Measurements from ENCODE around the gene TCFL5.

DNA sequence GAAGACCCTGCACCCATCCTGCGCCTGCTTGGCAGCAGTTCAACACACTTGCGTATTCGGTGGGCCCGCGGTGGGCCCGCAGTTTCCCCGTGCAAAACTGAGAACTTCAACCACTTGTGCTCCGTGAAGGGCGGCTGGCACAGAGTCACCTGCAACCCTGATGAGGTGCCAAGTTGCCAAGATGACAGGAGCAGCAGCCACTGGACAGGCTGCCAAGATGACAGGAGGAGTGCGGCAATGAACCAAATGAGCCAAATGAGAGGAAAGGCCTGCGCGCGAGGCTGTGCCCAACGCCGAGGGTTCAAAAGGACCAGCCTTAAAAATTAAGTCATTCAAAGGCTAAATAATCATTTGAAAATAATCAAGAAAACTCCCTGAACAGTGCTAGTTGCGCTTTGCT is 44.6 kb upstream of the TCFL5 start:
- TF ChIP-seq, protein P1, sequence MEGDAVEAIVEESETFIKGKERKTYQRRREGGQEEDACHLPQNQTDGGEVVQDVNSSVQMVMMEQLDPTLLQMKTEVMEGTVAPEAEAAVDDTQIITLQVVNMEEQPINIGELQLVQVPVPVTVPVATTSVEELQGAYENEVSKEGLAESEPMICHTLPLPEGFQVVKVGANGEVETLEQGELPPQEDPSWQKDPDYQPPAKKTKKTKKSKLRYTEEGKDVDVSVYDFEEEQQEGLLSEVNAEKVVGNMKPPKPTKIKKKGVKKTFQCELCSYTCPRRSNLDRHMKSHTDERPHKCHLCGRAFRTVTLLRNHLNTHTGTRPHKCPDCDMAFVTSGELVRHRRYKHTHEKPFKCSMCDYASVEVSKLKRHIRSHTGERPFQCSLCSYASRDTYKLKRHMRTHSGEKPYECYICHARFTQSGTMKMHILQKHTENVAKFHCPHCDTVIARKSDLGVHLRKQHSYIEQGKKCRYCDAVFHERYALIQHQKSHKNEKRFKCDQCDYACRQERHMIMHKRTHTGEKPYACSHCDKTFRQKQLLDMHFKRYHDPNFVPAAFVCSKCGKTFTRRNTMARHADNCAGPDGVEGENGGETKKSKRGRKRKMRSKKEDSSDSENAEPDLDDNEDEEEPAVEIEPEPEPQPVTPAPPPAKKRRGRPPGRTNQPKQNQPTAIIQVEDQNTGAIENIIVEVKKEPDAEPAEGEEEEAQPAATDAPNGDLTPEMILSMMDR (IDR thresholded peaks at IDR 0.05): no peak
- no peak for TF ChIP-seq POLR2A (IDR thresholded peaks at IDR 0.05)

Measured in adrenal gland (tissue), 5 donors.